Panc1 (cell line): Measurements from ENCODE around the gene MRPS23.

Experiments
- SIN3A ChIP-seq: IDR thresholded peaks from 2 replicates; pipeline ENCODE4 v1.6.1; 2012; ENCODE audit warnings: low read depth, mild to moderate bottlenecking, low read length, moderate library complexity, borderline replicate concordance; ENCODE audit not compliant: insufficient read depth
- TF ChIP-seq, protein P1 (sequence below): fragments of 450-650 bp; IDR thresholded peaks from 2 replicates; pipeline ENCODE4 v1.5.1; 2017; ENCODE audit warnings: mild to moderate bottlenecking
- TF ChIP-seq, protein P2 (sequence below), 2 experiments: IDR thresholded peaks; 2 replicates each; pipeline ENCODE4 v1.6.1; 2011 to 2012; ENCODE audit warnings: low read depth in 2 of 2, control low read depth in 1 of 2, low read length in 1 of 2, mild to moderate bottlenecking in 1 of 2, moderate library complexity in 1 of 2; ENCODE audit not compliant: insufficient read depth in 1 of 2

DNA sequence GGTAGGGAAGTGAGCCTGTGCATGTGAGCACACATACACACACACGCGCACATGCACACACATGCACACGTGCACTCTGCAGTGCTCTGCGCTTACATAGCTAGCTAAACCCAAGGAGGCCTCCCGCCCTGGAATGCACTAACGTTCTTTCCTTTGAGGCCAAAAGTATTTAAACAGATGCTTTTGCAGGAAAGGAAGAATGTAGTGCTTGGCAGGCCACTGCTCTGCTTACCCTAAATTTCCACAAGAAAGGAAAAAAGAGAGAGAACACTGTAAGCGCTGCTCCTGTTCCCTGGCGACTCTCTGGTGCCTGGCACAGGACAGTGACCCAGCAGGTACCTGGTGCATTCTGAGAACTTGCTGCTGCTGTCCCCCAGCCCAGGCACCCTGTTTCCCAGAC, 31.3 kb upstream of the MRPS23 start:
- TF ChIP-seq, protein P1, sequence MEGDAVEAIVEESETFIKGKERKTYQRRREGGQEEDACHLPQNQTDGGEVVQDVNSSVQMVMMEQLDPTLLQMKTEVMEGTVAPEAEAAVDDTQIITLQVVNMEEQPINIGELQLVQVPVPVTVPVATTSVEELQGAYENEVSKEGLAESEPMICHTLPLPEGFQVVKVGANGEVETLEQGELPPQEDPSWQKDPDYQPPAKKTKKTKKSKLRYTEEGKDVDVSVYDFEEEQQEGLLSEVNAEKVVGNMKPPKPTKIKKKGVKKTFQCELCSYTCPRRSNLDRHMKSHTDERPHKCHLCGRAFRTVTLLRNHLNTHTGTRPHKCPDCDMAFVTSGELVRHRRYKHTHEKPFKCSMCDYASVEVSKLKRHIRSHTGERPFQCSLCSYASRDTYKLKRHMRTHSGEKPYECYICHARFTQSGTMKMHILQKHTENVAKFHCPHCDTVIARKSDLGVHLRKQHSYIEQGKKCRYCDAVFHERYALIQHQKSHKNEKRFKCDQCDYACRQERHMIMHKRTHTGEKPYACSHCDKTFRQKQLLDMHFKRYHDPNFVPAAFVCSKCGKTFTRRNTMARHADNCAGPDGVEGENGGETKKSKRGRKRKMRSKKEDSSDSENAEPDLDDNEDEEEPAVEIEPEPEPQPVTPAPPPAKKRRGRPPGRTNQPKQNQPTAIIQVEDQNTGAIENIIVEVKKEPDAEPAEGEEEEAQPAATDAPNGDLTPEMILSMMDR = no peak
- no peak for TF ChIP-seq SIN3A
- TF ChIP-seq, protein P2, sequence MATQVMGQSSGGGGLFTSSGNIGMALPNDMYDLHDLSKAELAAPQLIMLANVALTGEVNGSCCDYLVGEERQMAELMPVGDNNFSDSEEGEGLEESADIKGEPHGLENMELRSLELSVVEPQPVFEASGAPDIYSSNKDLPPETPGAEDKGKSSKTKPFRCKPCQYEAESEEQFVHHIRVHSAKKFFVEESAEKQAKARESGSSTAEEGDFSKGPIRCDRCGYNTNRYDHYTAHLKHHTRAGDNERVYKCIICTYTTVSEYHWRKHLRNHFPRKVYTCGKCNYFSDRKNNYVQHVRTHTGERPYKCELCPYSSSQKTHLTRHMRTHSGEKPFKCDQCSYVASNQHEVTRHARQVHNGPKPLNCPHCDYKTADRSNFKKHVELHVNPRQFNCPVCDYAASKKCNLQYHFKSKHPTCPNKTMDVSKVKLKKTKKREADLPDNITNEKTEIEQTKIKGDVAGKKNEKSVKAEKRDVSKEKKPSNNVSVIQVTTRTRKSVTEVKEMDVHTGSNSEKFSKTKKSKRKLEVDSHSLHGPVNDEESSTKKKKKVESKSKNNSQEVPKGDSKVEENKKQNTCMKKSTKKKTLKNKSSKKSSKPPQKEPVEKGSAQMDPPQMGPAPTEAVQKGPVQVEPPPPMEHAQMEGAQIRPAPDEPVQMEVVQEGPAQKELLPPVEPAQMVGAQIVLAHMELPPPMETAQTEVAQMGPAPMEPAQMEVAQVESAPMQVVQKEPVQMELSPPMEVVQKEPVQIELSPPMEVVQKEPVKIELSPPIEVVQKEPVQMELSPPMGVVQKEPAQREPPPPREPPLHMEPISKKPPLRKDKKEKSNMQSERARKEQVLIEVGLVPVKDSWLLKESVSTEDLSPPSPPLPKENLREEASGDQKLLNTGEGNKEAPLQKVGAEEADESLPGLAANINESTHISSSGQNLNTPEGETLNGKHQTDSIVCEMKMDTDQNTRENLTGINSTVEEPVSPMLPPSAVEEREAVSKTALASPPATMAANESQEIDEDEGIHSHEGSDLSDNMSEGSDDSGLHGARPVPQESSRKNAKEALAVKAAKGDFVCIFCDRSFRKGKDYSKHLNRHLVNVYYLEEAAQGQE (IDR thresholded peaks at IDR 0.05; ENCODE audit: insufficient read depth in 1 of 2, low read depth in 2 of 2, low read length in 1 of 2) = no peak
